Natural killer cell (primary cell): ENCODE data around the gene CCDC183. TPM values are rescaled to one million over a fixed set of nuclear protein-coding genes. Genes with fewer than 3 reads are reported as not detected.
"Not testable (repeated sequence)": the region's sequence is repeated elsewhere in the genome, so short reads cannot be mapped to it uniquely, and the experiment has no call there.

Experiments used
- ATAC-seq, 3 donors: fragments of 150-1000 bp in 2 of 3; fragments of 200-7000 bp in 1 of 3; cut with Tn5 transposase; 1 replicate in 1 of 3; 2 replicates in 2 of 3; pipeline ENCODE4 v1.10.0; 2021; ENCODE audit warnings: mild to moderate bottlenecking in 2 of 3, moderate library complexity in 2 of 3
- DNase-seq, 2 donors: peaks; one replicate each; pipeline versions ENCODE4 v3.0.0 to v3.0.0-alpha.2; 2013 to 2021; ENCODE audit warnings: mixed read lengths in 1 of 2
- H3K27ac ChIP-seq: one replicate; pipeline ENCODE4 v1.5.1; 2013; ENCODE audit warnings: mild to moderate bottlenecking, low read length
- H3K27me3 ChIP-seq: one replicate; pipeline ENCODE4 v1.6.1; 2013; ENCODE audit warnings: low read length; ENCODE audit not compliant: control insufficient read depth, insufficient read depth
- H3K36me3 ChIP-seq: one replicate; pipeline ENCODE4 v1.6.1; 2013; ENCODE audit warnings: low read length; ENCODE audit not compliant: control insufficient read depth, insufficient read depth
- H3K4me1 ChIP-seq: one replicate; pipeline ENCODE4 v1.6.1; 2013; ENCODE audit warnings: low read length; ENCODE audit not compliant: control insufficient read depth, insufficient read depth
- H3K4me3 ChIP-seq: one replicate; pipeline ENCODE4 v1.5.1; 2013; ENCODE audit warnings: low read length
- H3K9me3 ChIP-seq: one replicate; pipeline ENCODE4 v1.6.1; 2013; ENCODE audit warnings: low read length; ENCODE audit not compliant: control insufficient read depth, insufficient read depth
- H3K27ac Mint-ChIP-seq, 2 donors: one replicate each; pipeline ENCODE4 v1.8.0; 2022; ENCODE audit warnings: mild to moderate bottlenecking in 2 of 2, mixed read lengths in 2 of 2, moderate library complexity in 1 of 2
- H3K27me3 Mint-ChIP-seq, 2 donors: one replicate each; pipeline ENCODE4 v1.8.0; 2022; ENCODE audit warnings: low read depth in 2 of 2, mixed read lengths in 2 of 2
- H3K36me3 Mint-ChIP-seq: one replicate; pipeline ENCODE4 v1.8.0; 2022; ENCODE audit warnings: mixed read lengths
- H3K4me1 Mint-ChIP-seq, 2 donors: one replicate each; pipeline ENCODE4 v1.8.0; 2022; ENCODE audit warnings: mixed read lengths in 2 of 2
- H3K4me3 Mint-ChIP-seq: one replicate; pipeline ENCODE4 v1.8.0; 2022; ENCODE audit warnings: mild to moderate bottlenecking, moderate library complexity, mixed read lengths
- H3K9me3 Mint-ChIP-seq, 2 donors: one replicate each; pipeline ENCODE4 v1.8.0; 2022; ENCODE audit warnings: mixed read lengths in 2 of 2
- WGBS: methylation state at CpG from one replicate; pipeline ENCODE4 v1.1.7; 2013; ENCODE audit warnings: missing lambda C conversion rate; ENCODE audit not compliant: insufficient coverage; 5-methylcytosine and 5-hydroxymethylcytosine counted together
- intact Hi-C: fragments of 100-400 bp; cut with micrococcal nuclease; formaldehyde crosslinking; loops from one replicate; pipeline ENCODE4 v1.14.2; 2022
- total RNA-seq, 4 donors: library from RNA; stranded (reverse); fragments of 120-200 nt in 1 of 4; gene quantifications; one replicate each; pipeline versions ENCODE4 v1.2.3 to v1.2.4, GENCODE V29; 2013 to 2022
- TF ChIP-seq, protein P1 (sequence below): fragments of 200-600 bp; IDR thresholded peaks from one replicate; pipeline ENCODE4 v1.8.0; 2022; ENCODE audit warnings: antibody characterized with exemption

The CCDC183 gene
- total RNA-seq, 3 donors from 2014 or later (not counting 1 experiment from before 2014, with no cell fraction given): 0.56 to 0.75 (median 0.65) TPM

GRCh38 chr9:136784997-136785361 lies 11.2 kb upstream of the CCDC183 start:
- Mint-ChIP-seq H3K4me1 (peaks cover 23% of the 10 kb centered on the region in 2 donors), H3K4me3 (no peak overlapping the region), H3K27me3 (peaks cover 3 to 6% of the 10 kb centered on the region in 2 donors), H3K27ac (no peak overlapping the region), H3K36me3 (no peaks in the 10 kb centered on the region), H3K9me3 (no peaks in the 10 kb centered on the region)
- Histone ChIP-seq H3K4me1 (peaks cover 20% of the 10 kb centered on the region), H3K9me3 (no peaks in the 10 kb centered on the region), H3K4me3 (no peak overlapping the region), H3K27ac (no peak overlapping the region), H3K36me3 (no peaks in the 10 kb centered on the region), H3K27me3 (no peaks in the 10 kb centered on the region)
- TF ChIP-seq, protein P1, sequence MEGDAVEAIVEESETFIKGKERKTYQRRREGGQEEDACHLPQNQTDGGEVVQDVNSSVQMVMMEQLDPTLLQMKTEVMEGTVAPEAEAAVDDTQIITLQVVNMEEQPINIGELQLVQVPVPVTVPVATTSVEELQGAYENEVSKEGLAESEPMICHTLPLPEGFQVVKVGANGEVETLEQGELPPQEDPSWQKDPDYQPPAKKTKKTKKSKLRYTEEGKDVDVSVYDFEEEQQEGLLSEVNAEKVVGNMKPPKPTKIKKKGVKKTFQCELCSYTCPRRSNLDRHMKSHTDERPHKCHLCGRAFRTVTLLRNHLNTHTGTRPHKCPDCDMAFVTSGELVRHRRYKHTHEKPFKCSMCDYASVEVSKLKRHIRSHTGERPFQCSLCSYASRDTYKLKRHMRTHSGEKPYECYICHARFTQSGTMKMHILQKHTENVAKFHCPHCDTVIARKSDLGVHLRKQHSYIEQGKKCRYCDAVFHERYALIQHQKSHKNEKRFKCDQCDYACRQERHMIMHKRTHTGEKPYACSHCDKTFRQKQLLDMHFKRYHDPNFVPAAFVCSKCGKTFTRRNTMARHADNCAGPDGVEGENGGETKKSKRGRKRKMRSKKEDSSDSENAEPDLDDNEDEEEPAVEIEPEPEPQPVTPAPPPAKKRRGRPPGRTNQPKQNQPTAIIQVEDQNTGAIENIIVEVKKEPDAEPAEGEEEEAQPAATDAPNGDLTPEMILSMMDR: no peak
- ATAC-seq (peak in 1 of 3 donors; percentile 74), DNase-seq (peak in 1 of 2 donors; percentile 44)
- 79% methylated on average over 6 of the region's 6 CpGs for whole genome bisulfite sequencing
- intact Hi-C loops: loop anchor here (5.0 kb wide), 1 partner anchor 57 kb away; the partner anchor contains the start of gene AJM1

GRCh38 chr9:136785565-136786355 lies 10.4 kb upstream of the CCDC183 start:
- intact Hi-C loops: loop anchor here (5.0 kb wide), 1 partner anchor 57 kb away; the partner anchor contains the start of gene AJM1
- H3K27ac ChIP-seq, H3K36me3 ChIP-seq, ATAC-seq, H3K9me3 Mint-ChIP-seq, H3K4me3 Mint-ChIP-seq, H3K27me3 Mint-ChIP-seq, DNase-seq, H3K27me3 ChIP-seq, H3K36me3 Mint-ChIP-seq, H3K9me3 ChIP-seq, H3K4me3 ChIP-seq, H3K27ac Mint-ChIP-seq: not testable (repeated sequence)
- WGBS: 87% methylated on average over 23 of the region's 23 CpGs
- H3K4me1 ChIP-seq: peaks cover 26% of the 10 kb centered on the region
- H3K4me1 Mint-ChIP-seq: peaks cover 27 to 28% of the 10 kb centered on the region in 2 donors

DNA sequence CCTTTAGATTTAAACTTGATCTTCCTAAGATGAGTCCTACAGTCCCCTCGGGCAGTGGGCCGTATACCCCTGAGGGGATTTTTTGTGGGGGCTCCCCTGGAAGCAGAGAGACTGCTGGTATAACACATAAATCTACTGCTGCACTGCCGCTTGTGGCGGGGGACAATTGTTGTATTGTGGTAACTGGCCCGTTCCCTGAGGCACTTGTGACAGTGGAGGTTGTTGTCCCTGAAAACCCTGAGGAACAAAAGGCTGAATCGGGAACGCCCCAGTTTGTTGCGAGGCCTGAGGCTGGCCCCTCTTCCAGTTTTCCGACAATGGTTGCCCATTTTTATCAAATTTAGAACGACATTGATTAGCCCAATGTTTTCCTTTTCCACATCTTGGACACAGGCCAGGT lies 9.7 kb upstream of the CCDC183 start:
- Histone ChIP-seq H3K4me1 (peaks cover 29% of the 10 kb centered on the region), H3K36me3 (no peaks in the 10 kb centered on the region), H3K9me3 (no peaks in the 10 kb centered on the region), H3K4me3 (no peak overlapping the region), H3K27me3 (no peaks in the 10 kb centered on the region), H3K27ac (no peak overlapping the region)
- WGBS: 76% methylated on average over 10 of the region's 10 CpGs
- Mint-ChIP-seq H3K4me1 (peaks cover 27 to 34% of the 10 kb centered on the region in 2 donors), H3K4me3 (no peak overlapping the region), H3K36me3 (no peaks in the 10 kb centered on the region), H3K27ac (no peak overlapping the region), H3K27me3 (peaks cover 0 to 4% of the 10 kb centered on the region in 2 donors), H3K9me3 (no peaks in the 10 kb centered on the region)
- ATAC-seq: no peak
- DNase-seq: no peak
- TF ChIP-seq, protein P1: no peak
- intact Hi-C loops: loop anchor here (5.0 kb wide), 1 partner anchor 56 kb away; the partner anchor contains the start of gene AJM1

- not testable (repeated sequence) for ATAC-seq, H3K27ac ChIP-seq, H3K36me3 Mint-ChIP-seq, H3K27me3 Mint-ChIP-seq, H3K36me3 ChIP-seq, H3K9me3 ChIP-seq, DNase-seq, H3K4me3 Mint-ChIP-seq, H3K27me3 ChIP-seq, H3K9me3 Mint-ChIP-seq, H3K27ac Mint-ChIP-seq, H3K4me3 ChIP-seq
- H3K4me1 Mint-ChIP-seq: peaks cover 27 to 34% of the 10 kb centered on the region in 2 donors
- WGBS: 69% methylated on average over 3 of the region's 4 CpGs
- H3K4me1 ChIP-seq: peaks cover 34% of the 10 kb centered on the region
- intact Hi-C loops: loop anchor here (5.0 kb wide), 1 partner anchor 55 kb away; the partner anchor contains the start of gene AJM1
Observed at GRCh38 chr9:136786983-136787382, 9.2 kb upstream of the CCDC183 start.
